Loucy (cell line): ENCODE data around the gene ADGRG1.

Experiments used
- EZH2phosphoT487 ChIP-seq: fragments of 200-600 bp; IDR thresholded peaks from 2 replicates; pipeline ENCODE4 v1.6.1; 2018; ENCODE audit warnings: antibody characterized with exemption, mild to moderate bottlenecking, moderate library complexity, borderline replicate concordance
- TF ChIP-seq, protein P1 (sequence below): fragments of 200-600 bp; sonication (generic); conservative IDR thresholded peaks from 2 replicates; pipeline ENCODE4 v1.5.1; 2014; ENCODE audit warnings: mild to moderate bottlenecking, antibody characterized with exemption, low read length

GRCh38 chr16:57676553-57677085 lies 48.2 kb downstream of the ADGRG1 start:
- TF ChIP-seq, protein P1, sequence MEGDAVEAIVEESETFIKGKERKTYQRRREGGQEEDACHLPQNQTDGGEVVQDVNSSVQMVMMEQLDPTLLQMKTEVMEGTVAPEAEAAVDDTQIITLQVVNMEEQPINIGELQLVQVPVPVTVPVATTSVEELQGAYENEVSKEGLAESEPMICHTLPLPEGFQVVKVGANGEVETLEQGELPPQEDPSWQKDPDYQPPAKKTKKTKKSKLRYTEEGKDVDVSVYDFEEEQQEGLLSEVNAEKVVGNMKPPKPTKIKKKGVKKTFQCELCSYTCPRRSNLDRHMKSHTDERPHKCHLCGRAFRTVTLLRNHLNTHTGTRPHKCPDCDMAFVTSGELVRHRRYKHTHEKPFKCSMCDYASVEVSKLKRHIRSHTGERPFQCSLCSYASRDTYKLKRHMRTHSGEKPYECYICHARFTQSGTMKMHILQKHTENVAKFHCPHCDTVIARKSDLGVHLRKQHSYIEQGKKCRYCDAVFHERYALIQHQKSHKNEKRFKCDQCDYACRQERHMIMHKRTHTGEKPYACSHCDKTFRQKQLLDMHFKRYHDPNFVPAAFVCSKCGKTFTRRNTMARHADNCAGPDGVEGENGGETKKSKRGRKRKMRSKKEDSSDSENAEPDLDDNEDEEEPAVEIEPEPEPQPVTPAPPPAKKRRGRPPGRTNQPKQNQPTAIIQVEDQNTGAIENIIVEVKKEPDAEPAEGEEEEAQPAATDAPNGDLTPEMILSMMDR, result no peak
- no peak for TF ChIP-seq EZH2phosphoT487
